CD4-positive, alpha-beta T cell (primary cell): ENCODE results near the gene INPP4A. TPM values are rescaled to one million over a fixed set of nuclear protein-coding genes. Genes with fewer than 3 reads are reported as not detected.
A peak's percentile ranks its signal among the peaks of the same experiment; 100 is the strongest.

ENCODE experiments used
- ATAC-seq: fragments of 200-7000 bp; cut with Tn5 transposase; one replicate; pipeline ENCODE4 v1.10.0; 2022; ENCODE audit warnings: mild to moderate bottlenecking; ENCODE audit not compliant: poor library complexity
- CTCF ChIA-PET: fragments of 350-600 bp; sonication (Branson Sonifier 250); formaldehyde crosslinking; loops from one replicate; lab custom pipeline; 2021; ENCODE audit warnings: antibody characterized with exemption, inconsistent platforms; lab: Charles Lee
- POLR2A ChIA-PET: fragments of 350-600 bp; sonication (Branson Sonifier 250); formaldehyde crosslinking; loops from one replicate; lab custom pipeline; 2021; ENCODE audit warnings: antibody characterized with exemption, inconsistent platforms; lab: Charles Lee
- DNase-seq, 14 experiments: peaks; one replicate each; pipeline ENCODE4 v3.0.0-alpha.2; 2013 to 2020; ENCODE audit warnings: mixed read lengths in 2 of 14
- H3K27ac ChIP-seq, 2 donors: one replicate each; pipeline versions ENCODE4 v1.5.1 to v1.7.0; 2013; ENCODE audit warnings: low read length in 2 of 2, low read depth in 1 of 2, mild to moderate bottlenecking in 1 of 2
- H3K27me3 ChIP-seq, 2 experiments: 1 replicate in 1 of 2; 2 replicates in 1 of 2; pipeline versions ENCODE4 v1.6.1 to v1.7.0; 2013; ENCODE audit warnings: low read length in 2 of 2, control low read depth in 1 of 2, mild to moderate bottlenecking in 1 of 2, moderate library complexity in 1 of 2; ENCODE audit not compliant: insufficient read depth in 2 of 2, control insufficient read depth in 1 of 2
- H3K36me3 ChIP-seq: one replicate; pipeline ENCODE4 v1.6.1; 2013; ENCODE audit warnings: low read length, control low read depth; ENCODE audit not compliant: insufficient read depth
- H3K4me1 ChIP-seq: one replicate; pipeline ENCODE4 v1.6.1; 2013; ENCODE audit warnings: low read length, control low read depth; ENCODE audit not compliant: insufficient read depth
- H3K4me3 ChIP-seq: one replicate; pipeline ENCODE4 v1.5.1; 2013; ENCODE audit warnings: mild to moderate bottlenecking, low read length, moderate library complexity
- H3K9me3 ChIP-seq, 2 experiments: 1 replicate in 1 of 2; 2 replicates in 1 of 2; pipeline versions ENCODE4 v1.6.1 to v1.7.0; 2013; ENCODE audit warnings: low read length in 2 of 2, mild to moderate bottlenecking in 2 of 2, control low read depth in 1 of 2, moderate library complexity in 1 of 2; ENCODE audit not compliant: control insufficient read depth in 1 of 2, insufficient read depth in 1 of 2
- H3K27ac Mint-ChIP-seq: one replicate; pipeline ENCODE4 v1.8.0; 2020; ENCODE audit warnings: mixed read lengths
- H3K27me3 Mint-ChIP-seq: one replicate; pipeline ENCODE4 v1.8.0; 2021; ENCODE audit warnings: mixed read lengths
- H3K36me3 Mint-ChIP-seq: one replicate; pipeline ENCODE4 v1.8.0; 2021; ENCODE audit warnings: low read depth, mixed read lengths
- H3K4me1 Mint-ChIP-seq: one replicate; pipeline ENCODE4 v1.8.0; 2021; ENCODE audit warnings: low read depth, mixed read lengths
- H3K4me3 Mint-ChIP-seq: one replicate; pipeline ENCODE4 v1.8.0; 2020; ENCODE audit warnings: mild to moderate bottlenecking, mixed read lengths
- H3K9me3 Mint-ChIP-seq: one replicate; pipeline ENCODE4 v1.8.0; 2020; ENCODE audit warnings: mixed read lengths
- intact Hi-C, 2 experiments: fragments of 100-400 bp; cut with DNase I in 1 of 2; cut with micrococcal nuclease in 1 of 2; formaldehyde crosslinking; loops; one replicate each; pipeline versions ENCODE4 v1.15.1 to v1.9.0; 2023 to 2025; cut with DNase I, micrococcal nuclease
- total RNA-seq, 174 experiments: library from RNA in 2 of 174; stranded (reverse) in 2 of 174; gene quantifications; one replicate each; pipeline ENCODE4 v1.2.3 and lab custom pipeline; 2021 to 2026
- TF ChIP-seq, protein P1 (sequence below): fragments of 200-600 bp; IDR thresholded peaks from one replicate; pipeline ENCODE4 v1.8.0; 2022; ENCODE audit warnings: antibody characterized with exemption, mild to moderate bottlenecking

The INPP4A gene
- total RNA-seq, 2 experiments from 2014 or later: 86.4 to 89.2 TPM

DNA sequence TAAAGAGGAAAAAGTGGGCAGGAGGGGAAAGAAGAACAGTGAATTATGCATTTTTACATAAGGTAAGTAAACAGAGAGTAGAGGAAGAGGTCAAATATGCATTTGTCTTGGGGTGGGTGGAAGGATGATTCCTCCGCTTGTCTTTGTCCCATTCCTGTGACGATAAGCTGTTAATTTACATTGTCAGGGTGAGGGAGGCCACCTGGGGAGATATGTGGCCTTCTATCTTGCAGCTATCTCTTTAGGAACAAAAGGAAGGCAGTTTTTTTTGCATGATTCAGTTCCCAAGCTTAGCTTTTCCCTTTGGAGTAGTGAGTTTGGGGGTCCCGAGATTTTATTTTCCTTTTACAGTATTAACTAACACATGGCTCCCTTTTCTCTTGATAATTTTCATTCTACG is 2.2 kb upstream of the INPP4A start:
- Histone ChIP-seq H3K9me3 (peaks cover 0 to 17% of the 10 kb centered on the region in 2 experiments), H3K4me3 (no peak overlapping the region), H3K27me3 (no peaks in the 10 kb centered on the region), H3K4me1 (peaks cover 11% of the 10 kb centered on the region), H3K36me3 (no peaks in the 10 kb centered on the region), H3K27ac (no peak overlapping the region)
- ChIA-PET POLR2A (interaction anchor here (1.2 kb wide), 1 partner anchor 22 kb away, joined by 4 read pairs; no protein-coding TSS in a partner anchor), CTCF (interaction anchor here (1.8 kb wide), 1 partner anchor 45 kb away, joined by 5 read pairs; no protein-coding TSS in a partner anchor)
- DNase-seq (no peak), ATAC-seq (no peak)
- peaks cover 16% of the 10 kb centered on the region for H3K36me3 Mint-ChIP-seq
- peak overlapping the region; percentile 43 for H3K27ac Mint-ChIP-seq
- H3K9me3 Mint-ChIP-seq: peaks cover 6% of the 10 kb centered on the region
- H3K27me3 Mint-ChIP-seq: no peaks in the 10 kb centered on the region
- H3K4me1 Mint-ChIP-seq: peaks cover 30% of the 10 kb centered on the region
- intact Hi-C loops: no loop called here
- peak overlapping the region; percentile 66 for H3K4me3 Mint-ChIP-seq
- TF ChIP-seq, protein P1, sequence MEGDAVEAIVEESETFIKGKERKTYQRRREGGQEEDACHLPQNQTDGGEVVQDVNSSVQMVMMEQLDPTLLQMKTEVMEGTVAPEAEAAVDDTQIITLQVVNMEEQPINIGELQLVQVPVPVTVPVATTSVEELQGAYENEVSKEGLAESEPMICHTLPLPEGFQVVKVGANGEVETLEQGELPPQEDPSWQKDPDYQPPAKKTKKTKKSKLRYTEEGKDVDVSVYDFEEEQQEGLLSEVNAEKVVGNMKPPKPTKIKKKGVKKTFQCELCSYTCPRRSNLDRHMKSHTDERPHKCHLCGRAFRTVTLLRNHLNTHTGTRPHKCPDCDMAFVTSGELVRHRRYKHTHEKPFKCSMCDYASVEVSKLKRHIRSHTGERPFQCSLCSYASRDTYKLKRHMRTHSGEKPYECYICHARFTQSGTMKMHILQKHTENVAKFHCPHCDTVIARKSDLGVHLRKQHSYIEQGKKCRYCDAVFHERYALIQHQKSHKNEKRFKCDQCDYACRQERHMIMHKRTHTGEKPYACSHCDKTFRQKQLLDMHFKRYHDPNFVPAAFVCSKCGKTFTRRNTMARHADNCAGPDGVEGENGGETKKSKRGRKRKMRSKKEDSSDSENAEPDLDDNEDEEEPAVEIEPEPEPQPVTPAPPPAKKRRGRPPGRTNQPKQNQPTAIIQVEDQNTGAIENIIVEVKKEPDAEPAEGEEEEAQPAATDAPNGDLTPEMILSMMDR: no peak

GRCh38 chr2:98445177-98445682 is 572 bp downstream of the INPP4A start:
- Histone ChIP-seq H3K27me3 (no peaks in the 10 kb centered on the region), H3K4me1 (peaks cover 29% of the 10 kb centered on the region), H3K27ac (peak overlapping the region; percentile 53 to 72), H3K4me3 (peak overlapping the region; percentile 94), H3K36me3 (no peaks in the 10 kb centered on the region), H3K9me3 (no peaks in the 10 kb centered on the region)
- peak in 1 of 14 experiments; percentile 30 for DNase-seq
- no peaks in the 10 kb centered on the region for H3K9me3 Mint-ChIP-seq
- H3K27ac Mint-ChIP-seq: peak overlapping the region; percentile 90
- intact Hi-C loops: loop anchor here (2.0 to 5.0 kb wide), 5 partner anchors 33 to 1042 kb away; no protein-coding TSS in a partner anchor
- peak; percentile 16 for ATAC-seq
- H3K36me3 Mint-ChIP-seq: peaks cover 26% of the 10 kb centered on the region
- H3K4me1 Mint-ChIP-seq: peaks cover 58% of the 10 kb centered on the region
- ChIA-PET CTCF (interaction anchor here (1.0 kb wide), 1 partner anchor 33 kb away, joined by 3 read pairs; no protein-coding TSS in a partner anchor), POLR2A (interaction anchor here (2.1 to 13.0 kb wide), 2 partner anchors 20 to 43 kb away, joined by 15 to 213 read pairs; no protein-coding TSS in a partner anchor)
- peak overlapping the region; percentile 96 for H3K4me3 Mint-ChIP-seq
- TF ChIP-seq, protein P1: no peak
- H3K27me3 Mint-ChIP-seq: no peaks in the 10 kb centered on the region

DNA sequence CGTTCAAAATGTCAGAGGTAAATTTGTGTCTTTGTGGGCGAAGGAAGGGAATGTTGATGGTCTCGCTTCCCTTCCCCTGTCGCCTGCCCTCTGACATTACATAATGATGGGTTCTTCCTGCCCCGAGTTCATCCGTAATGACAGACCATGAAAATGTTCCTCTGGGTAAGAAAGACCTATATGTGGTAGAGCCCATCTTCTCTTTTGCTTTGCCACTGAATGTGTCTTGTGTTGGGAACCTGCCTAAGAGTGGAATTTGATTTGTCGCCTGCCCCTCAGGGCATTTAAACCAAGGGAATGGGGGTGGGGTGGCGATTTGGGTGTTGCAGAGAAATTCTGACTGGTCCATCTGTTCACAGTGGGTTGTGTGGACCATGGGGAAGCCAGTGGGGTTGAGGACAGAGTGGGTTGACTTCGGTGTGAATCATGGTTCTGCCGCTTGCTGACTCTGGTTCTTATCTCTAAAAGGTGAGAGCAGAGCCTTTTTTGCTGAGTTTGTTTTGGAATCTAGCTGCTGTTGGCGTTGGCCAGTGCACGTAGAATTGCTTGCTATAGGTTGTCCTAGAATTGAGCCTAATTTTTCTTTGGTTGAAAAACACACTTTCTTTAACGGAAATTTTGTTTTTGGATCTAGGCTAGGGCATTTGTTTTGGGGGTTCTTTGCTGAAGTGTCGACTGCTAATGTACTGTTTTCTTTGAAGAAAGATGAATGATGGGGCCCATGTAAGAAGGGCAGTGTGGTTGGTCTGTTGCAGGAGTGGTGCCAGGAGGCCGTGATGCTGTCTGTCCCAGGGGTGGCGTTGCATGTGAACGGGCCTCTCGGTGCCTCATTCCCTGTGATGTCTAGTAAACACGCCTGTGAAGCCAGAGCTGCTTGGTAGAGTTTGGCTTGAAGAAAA is 1.3 kb downstream of the INPP4A start:
- no peaks in the 10 kb centered on the region for H3K9me3 Mint-ChIP-seq
- peaks cover 65% of the 10 kb centered on the region for H3K4me1 Mint-ChIP-seq
- DNase-seq: peak in 7 of 14 experiments; percentile 32 to 69 (median 56)
- H3K27me3 Mint-ChIP-seq: no peaks in the 10 kb centered on the region
- intact Hi-C loops: loop anchor here (2.0 to 5.0 kb wide), 5 partner anchors 34 to 1041 kb away; no protein-coding TSS in a partner anchor
- TF ChIP-seq, protein P1: no peak
- H3K27me3 ChIP-seq: no peaks in the 10 kb centered on the region
- ChIA-PET POLR2A (interaction anchor here (1.4 to 13.0 kb wide), 4 partner anchors 19 to 42 kb away, joined by 4 to 213 read pairs (median 12); no protein-coding TSS in a partner anchor), CTCF (interaction anchor here (0.9 to 1.9 kb wide), 9 partner anchors 10 to 59 kb away, joined by 3 to 11 read pairs (median 3); no protein-coding TSS in a partner anchor)
- H3K9me3 ChIP-seq: no peaks in the 10 kb centered on the region
- H3K4me3 ChIP-seq: peak overlapping the region; percentile 94
- H3K4me1 ChIP-seq: peaks cover 36% of the 10 kb centered on the region
- ATAC-seq: no peak
- peak overlapping the region; percentile 90 for H3K27ac Mint-ChIP-seq
- no peaks in the 10 kb centered on the region for H3K36me3 ChIP-seq
- peak overlapping the region; percentile 96 for H3K4me3 Mint-ChIP-seq
- H3K27ac ChIP-seq: peak overlapping the region; percentile 53 to 72
- H3K36me3 Mint-ChIP-seq: peaks cover 26% of the 10 kb centered on the region
